Measurements from ENCODE around the gene PEX16.

PEX16 gene

DNA sequence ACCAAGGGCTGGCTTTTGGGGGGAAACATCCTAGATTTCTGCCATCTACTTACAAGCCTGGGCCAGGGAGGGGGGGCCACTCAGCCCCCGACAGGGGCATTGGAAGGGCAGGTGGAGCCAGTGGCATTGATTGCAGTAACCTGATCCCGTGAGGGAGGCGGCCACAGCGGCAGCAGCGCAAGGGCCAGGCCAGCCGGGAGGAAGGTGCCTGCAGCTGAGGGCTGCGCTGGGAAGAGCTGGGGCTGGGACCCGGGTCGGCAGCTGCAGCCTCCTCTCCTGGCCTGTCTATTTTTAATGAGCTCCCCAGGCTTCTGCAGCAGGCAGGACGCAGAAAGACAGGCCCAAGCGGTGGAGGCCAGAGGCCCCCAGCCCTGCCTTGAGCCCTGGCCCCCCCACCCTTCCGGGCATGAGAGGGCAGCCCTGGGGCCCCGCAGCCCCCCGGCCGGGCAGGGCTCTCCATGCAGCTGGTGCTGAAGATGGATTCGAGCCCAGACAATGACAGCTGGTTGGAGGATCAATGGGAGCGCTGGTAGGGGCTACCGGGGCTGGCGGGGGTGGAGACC is 21.2 kb downstream of the PEX16 start:
- no peak for DNase-seq

- DNase-seq: no peak
These were observed 22.0 kb downstream of the PEX16 start for GRCh38 chr11:45895553-45896259.

- no peak for DNase-seq
These were observed 23.0 kb downstream of the PEX16 start for GRCh38 chr11:45894555-45895247.

DNA sequence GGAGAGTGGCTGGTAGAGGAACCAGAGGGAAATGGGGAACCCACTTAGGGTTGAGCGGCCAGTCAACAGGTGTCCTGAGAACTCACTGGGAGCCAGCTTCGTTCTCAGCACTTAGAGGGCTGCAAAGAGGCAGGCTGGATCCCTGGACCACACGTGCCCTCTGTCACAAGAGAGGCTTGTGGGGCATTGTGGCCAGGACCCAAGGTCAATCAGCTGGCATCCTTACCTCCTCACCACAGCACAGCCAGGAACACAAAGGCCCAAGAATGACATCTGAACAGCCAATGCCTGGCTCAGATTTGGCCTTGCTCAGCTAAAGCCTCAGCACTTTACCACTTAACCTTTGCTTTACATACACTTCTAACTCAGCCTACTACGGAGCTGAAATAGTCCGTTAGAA is 24.8 kb downstream of the PEX16 start:
- no peak for DNase-seq

GRCh38 chr11:45890886-45891550 is 26.7 kb downstream of the PEX16 start:
- no peak for DNase-seq

GRCh38 chr11:45889966-45890365 is 27.7 kb downstream of the PEX16 start:
- DNase-seq: no peak

DNA sequence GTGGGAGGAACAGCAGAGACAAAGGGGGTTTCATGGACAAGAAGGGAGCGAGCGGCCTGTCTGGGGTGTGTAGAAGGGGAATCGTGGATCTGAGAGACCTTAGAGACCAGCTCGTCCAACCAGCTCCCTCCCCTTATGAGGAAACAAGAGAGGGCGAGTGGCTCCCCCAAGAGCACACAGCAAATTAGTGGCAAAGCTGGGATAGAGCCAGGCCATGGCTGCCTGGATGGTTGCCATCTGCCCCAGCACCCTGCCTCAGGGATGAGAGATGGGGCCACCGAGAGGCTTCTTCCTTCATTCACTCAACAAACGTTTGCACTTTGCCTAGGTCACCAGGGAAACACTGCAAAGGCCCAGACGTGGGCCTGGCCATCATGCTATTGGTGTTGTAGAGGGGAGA is 28.1 kb downstream of the PEX16 start:
- DNase-seq: no peak

GRCh38 chr11:45887587-45887986 is 30.1 kb downstream of the PEX16 start:
- no peak for DNase-seq

DNA sequence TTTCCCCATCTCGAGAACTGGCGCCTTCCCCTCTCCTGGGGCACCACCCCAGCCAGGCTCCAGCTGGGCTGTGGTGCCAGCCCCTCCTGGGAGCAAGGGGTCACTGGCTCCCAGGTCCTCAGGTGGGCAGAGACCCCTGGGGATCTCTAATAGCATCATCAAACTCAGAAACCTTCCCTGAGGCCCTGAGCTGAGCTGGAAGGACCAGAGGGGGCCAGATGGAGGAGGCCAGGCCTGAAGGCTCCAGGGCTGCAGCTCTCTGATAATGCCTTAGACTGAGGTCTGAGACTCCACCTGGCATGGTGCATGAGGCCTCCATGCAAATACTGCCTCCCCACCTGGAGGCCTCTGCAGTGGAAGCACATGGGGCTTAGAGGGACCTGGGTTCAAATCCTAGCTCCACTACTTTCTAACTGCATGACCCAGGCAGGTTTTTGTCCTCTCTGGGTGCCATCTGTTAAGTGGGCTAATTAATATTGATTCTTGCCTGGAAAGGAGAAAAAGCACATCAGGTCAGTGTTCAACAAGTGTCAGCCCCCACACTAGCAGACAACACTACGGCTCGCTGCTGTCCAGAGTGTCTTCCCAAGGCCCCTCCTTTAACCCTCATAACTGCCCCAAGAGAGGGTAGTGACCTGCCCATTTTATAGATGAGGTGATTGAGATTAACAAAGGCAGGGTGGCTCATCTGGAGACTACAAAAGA is 30.7 kb downstream of the PEX16 start:
- no peak for DNase-seq

GRCh38 chr11:45885921-45886721 is 31.6 kb downstream of the PEX16 start:
- no peak for DNase-seq

DNA sequence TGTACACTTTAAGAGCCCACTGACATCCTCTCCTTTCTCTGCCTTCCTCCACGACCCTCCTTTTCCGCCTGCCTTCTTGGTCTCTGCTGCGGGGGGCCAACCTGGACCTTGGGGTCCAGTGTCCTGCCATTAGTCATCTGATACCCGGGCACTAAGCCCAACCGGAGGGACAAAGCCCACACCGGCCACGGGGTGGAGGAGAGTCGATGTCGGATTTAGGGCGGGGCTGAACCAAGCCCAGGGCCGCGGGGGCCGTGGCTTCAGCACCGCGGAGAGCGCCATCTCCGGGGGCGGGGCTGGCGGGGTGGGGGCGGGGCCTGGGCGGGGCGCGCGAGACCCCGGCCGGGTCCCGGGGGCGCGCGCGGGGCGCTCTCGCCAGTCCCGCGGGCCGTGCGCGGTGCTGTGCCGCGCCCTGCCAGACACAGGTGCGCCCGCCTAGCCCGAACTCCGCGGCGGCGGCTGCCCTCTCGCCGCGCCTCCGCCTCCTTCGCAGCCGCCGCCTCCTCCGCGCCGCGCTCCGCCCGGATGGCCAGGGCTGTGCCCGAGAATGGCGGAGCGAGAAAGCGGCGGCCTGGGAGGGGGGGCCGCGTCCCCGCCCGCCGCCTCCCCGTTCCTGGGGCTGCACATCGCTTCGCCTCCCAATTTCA is 32.3 kb downstream of the PEX16 start, which contains the start of gene MAPK8IP1:
MAPK8IP1 (plus strand) TSS at position 378 of the 647 bp plus-strand sequence; CDS start at position 548, 170 bp downstream.
- DNase-seq: peak in 2 of 4 experiments; percentile 27 to 51

DNA sequence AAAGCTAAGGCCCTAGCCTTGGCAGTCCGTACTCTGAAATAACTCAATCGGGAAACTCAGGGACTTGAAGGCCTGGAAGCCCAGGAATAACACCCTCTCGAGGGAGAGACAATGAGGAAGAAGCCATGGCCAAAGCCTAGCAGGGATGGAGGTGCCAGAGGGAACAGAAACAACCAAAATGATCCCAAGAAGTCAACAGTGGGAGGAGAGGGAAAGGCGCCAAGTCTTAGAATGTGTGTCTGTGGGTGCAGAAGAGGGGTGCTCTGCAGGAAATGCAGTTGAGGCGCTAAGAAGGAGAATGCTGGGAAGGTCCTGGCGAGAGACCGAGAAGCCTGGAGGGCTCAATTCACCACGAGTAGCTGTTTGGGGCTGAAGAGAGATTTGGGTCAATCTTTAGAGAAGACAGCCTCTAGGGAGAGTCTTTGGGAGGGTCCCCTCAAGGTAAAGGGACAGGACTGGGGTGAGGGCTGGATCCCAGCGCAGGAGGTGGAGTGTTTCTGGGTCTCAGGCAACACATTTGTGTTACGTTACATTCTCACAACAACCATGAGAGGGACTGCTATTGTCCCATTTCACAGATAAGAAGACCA is 33.0 kb downstream of the PEX16 start:
- DNase-seq: no peak

DNA sequence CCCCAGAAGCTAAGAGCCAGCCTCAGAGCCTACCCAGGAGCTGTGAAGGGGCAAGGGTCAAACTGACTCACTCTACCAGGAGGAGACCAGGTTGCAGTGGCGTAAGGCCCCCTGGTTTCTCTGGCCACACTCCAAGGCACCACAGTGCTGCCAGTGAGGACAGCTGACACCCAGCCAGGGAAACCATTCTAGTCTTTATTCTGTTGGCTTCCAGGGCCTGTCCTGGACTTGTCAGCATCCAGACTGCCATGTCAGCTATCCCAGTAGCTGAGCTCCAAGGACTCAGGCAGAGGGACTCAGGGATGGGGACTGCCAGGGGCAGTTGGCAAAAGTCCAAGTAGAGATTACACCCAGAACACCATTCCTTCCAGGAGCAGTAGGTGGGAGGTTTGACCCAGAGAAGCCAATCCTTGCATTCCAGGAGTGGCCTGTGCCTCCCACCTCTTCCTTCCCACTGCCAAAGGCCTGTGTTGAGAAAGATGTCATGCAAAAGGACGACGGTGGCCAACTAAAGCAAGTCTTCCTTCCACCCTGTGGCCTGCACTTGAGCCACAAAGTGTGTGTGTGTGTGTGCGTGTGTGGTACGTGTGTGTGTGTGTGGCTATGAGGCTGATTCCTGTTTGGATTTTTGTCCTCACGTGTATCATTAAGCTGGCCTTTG is 35.8 kb downstream of the PEX16 start:
- DNase-seq: no peak

- no peak for DNase-seq
These were observed 36.7 kb downstream of the PEX16 start for GRCh38 chr11:45880772-45881570.

GRCh38 chr11:45879803-45880686 is 37.6 kb downstream of the PEX16 start:
- no peak for DNase-seq

DNA sequence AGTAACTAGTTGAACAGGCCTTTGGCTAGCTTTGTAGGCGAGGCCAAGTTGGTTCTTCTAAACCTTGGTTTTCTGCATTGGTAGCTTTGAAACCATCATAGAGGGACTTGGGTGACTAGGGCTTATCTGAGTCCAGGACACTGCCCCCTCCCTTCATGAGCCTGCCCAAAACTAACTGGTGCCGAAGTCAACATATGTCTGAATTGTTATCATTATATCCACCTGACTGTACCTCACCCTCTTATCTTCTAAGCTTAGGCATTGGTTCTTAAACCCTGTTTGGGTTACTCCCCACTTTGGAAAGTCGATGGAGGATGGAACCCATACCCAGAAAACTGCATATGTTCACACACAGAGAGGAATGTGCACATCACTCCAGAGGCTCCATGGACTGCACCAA is 39.8 kb downstream of the PEX16 start:
- no peak for DNase-seq

DNA sequence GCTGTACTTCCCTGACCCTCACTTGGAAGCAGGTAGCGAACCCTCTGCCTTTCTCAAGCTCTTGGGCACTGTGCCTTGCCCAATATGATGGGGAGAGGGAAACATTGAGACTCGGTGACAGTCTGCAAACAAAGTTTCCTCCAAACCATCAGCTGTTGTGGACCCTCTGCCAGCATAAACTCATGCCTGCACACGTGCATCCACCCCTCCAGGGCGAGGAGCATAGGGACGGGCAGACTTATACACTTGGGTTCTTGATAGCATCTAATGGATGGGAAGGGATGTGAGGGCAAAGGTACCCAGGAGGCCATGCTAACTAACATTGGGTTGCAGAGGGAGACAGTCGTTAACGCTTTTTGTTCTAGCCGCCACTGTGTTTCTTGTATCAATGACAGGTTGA is 40.5 kb downstream of the PEX16 start:
- DNase-seq: no peak

DNA sequence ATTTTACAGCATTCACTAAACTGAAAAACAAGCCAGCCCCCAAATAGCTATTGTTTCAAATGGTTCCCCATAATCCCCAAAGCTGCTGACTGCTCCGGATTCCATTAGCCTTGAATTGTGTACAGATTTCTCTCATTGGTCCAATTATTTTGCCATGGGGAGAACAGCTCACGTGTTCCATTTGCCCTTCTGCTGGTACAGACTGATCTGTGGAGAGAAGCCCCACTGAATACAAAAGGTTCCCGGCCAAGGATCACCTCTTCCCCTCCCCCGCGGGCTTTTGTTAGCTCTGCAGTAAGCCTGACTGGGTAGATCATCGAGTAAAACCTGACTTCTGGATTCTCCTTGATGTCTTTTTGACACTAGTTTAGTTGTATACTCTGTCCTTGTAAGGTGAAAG is 41.3 kb downstream of the PEX16 start:
- DNase-seq: no peak
